H7 (cell line): ENCODE results near the gene TM4SF5. TPM values are rescaled to one million over a fixed set of nuclear protein-coding genes. Genes with fewer than 3 reads are reported as not detected.

Experiments
- DNase-seq: peaks from one replicate; pipeline ENCODE4 v3.0.0; 2012
- H3K27me3 ChIP-seq: 2 replicates; pipeline ENCODE4 v1.6.0; 2011; ENCODE audit warnings: mild to moderate bottlenecking, low read length; ENCODE audit not compliant: control insufficient read depth, insufficient read depth
- H3K36me3 ChIP-seq: replicated peaks from 2 replicates; pipeline ENCODE4 v1.5.1; 2011; ENCODE audit warnings: low read length; ENCODE audit not compliant: control insufficient read depth, insufficient read depth
- H3K4me3 ChIP-seq: 2 replicates; pipeline ENCODE4 v1.5.1; 2011; ENCODE audit warnings: low read depth, mild to moderate bottlenecking, control low read depth, low read length, moderate library complexity; ENCODE audit not compliant: insufficient read depth
- total RNA-seq: library from RNA; depleted of rRNA; stranded (reverse); fragments of >200 nt; shearing (Covaris generic); gene quantifications from 2 replicates; pipeline ENCODE4 v1.2.3, GENCODE V29; 2014

The TM4SF5 gene
- total RNA-seq, 1 experiment from 2014 or later, result not detected

DNA sequence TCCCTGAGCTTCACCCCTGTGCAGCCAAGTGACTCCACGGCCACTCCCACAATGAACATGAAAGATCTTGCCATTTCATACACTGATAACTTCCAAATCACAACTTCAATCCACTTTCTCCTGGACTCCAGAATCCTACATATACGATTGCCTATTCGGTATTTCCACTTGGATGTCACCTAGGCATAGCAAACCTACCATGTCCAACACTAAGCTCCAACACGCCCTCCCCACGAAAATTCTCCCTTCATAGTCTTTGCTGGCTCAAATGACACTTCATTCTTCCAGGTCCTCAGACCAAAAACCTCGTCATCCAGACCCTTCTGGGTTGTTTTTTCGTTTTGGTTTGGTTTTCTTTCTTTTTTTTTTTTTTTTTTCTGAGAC lies 19.0 kb downstream of the TM4SF5 start:
- no peaks in the 10 kb centered on the region for H3K36me3 ChIP-seq
- no peak for DNase-seq
- peaks cover 31% of the 10 kb centered on the region for H3K27me3 ChIP-seq
- H3K4me3 ChIP-seq, result peak overlapping the region; percentile 69

- Histone ChIP-seq H3K36me3 (peaks cover 17% of the 10 kb centered on the region), H3K4me3 (no peak overlapping the region), H3K27me3 (peaks cover 9% of the 10 kb centered on the region)
These were observed 23.5 kb downstream of the TM4SF5 start for GRCh38 chr17:4795168-4795567.

DNA sequence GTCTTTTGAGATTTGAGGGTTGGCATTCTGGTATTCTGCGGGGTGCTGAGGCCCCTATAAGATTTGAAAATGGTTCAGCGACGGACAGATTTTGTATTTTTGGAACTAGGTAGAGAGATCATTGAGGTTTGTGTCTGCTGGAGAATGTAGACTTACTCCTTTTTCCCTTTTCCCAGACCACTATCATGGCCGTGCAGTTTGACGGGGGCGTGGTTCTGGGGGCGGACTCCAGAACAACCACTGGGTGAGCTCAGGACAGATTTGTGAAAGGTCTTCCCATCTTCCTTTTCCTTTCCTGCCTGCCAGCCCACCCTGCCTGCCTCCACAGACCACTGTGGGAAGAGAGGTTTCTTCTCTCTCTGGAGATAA lies 24.9 kb downstream of the TM4SF5 start:
- Histone ChIP-seq H3K27me3 (no peaks in the 10 kb centered on the region; the same call in 1 of the 2 replicates), H3K36me3 (peaks cover 17% of the 10 kb centered on the region), H3K4me3 (peak overlapping the region; percentile 65)
- DNase-seq, result peak; percentile 84

More at GRCh38 chr17:4795168-4795567, 23.5 kb downstream of the TM4SF5 start:
- DNase-seq, result no peak

- no peak overlapping the region for H3K4me3 ChIP-seq
- H3K27me3 ChIP-seq, result no peaks in the 10 kb centered on the region
- no peak for DNase-seq
- H3K36me3 ChIP-seq, result peaks cover 17% of the 10 kb centered on the region
These were observed 28.9 kb downstream of the TM4SF5 start for GRCh38 chr17:4800462-4801196.

- H3K4me3 ChIP-seq, result no peak within 1 kb of the TSS
- DNase-seq, result peak; percentile 28
- H3K27me3 ChIP-seq, result no peaks in the 10 kb centered on the region
- peaks cover 16% of the 10 kb centered on the region for H3K36me3 ChIP-seq
These were observed 30.5 kb downstream of the TM4SF5 start, which contains the start of gene C17orf114 for GRCh38 chr17:4802228-4802627. TSS of gene C17orf114 (minus strand) at chr17:4802328.

DNA sequence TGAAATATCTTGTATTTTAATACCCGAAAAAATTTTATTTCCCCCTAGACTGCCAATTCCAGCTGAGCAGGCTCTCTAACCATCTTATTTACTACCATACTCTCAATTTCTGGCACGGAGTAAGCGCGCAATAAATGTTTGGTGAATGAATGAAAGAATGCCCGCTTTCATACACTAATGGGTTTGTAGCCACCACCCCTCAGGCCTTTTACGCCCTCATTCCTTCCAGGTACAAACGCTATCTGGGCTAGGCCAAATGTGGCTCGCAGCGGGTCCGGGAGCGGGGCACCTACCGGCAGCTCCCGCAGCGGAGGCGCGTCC lies 34.7 kb downstream of the TM4SF5 start:
- Histone ChIP-seq H3K27me3 (no peaks in the 10 kb centered on the region), H3K36me3 (peaks cover 11% of the 10 kb centered on the region), H3K4me3 (peak overlapping the region; percentile 57)
- DNase-seq, result no peak

DNA sequence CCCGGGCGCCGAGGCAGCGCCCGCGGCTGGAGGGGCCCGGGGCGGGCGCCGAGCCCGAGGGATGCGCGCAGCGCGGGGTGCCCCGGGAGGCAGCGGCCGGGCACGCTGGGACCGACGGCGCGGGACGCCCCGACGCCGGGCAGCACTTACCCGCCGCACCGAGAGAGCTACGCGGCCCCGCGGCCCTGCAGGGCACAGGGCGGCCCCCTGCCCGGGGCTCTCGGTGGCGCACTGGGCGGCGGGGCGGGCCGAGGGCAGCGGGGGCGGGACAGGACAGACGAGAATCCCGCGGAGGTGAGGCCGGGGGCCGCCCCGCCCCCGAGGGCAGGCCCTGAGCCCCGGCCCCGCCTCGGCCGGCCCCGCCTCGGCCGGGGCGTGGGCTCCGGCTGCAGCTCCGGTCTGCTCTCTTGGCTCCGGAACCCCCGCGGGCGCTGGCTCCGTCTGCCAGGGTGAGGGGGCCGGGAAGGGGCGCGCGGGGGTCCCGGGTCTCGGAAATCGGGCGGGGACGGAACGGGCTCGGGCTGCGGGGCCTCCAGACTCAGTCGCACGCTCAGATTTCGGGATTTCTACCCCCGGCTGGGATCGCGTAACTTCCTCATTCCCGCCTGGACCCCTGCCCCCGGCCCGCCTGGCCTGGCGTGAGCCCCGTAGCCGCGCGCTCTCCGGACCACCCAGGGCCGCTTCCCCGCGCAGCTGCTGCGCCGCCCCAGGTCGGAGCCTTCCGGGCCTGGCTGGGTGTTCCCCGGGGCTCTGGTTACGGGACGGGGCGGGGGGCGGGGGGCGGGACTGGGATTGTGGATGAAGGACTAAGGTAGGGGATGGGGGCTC lies 35.3 kb downstream of the TM4SF5 start, which contains the start of gene PLD2:
TSS of gene PLD2 (plus strand) at position 376 of the 828 bp plus-strand sequence. CDS start 621 bp downstream, outside the sequence.
- H3K36me3 ChIP-seq, result peaks cover 11% of the 10 kb centered on the region
- peak within 1 kb of the TSS; percentile 84 for H3K4me3 ChIP-seq
- peak; percentile 100 for DNase-seq
- no peaks in the 10 kb centered on the region for H3K27me3 ChIP-seq

DNA sequence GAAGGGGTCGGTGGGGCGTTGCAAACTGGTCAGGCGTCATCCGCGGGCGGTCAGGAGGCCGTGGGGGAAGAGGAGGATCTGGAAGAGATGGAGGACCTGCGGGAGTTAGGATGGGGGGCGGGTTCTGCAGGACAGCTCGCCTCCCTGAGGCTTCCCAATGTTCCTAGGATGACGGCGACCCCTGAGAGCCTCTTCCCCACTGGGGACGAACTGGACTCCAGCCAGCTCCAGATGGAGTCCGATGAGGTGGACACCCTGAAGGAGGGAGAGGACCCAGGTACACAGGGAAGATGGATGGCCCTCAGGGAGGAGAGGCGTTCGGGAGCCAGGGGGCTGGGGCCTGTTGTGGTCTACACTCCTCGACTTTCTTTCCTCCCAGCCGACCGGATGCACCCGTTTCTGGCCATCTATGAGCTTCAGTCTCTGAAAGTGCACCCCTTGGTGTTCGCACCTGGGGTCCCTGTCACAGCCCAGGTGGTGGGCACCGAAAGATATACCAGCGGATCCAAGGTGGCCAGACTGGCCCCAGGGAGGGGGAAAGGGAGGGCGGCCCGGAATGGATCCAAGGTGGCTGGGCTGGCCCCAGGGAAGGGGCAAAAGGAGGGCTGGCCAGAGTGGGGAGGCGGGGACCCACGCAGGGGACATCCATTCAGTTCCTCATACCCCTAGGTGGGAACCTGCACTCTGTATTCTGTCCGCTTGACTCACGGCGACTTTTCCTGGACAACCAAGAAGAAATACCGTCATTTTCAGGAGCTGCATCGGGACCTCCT lies 36.1 kb downstream of the TM4SF5 start:
- no peaks in the 10 kb centered on the region for H3K27me3 ChIP-seq
- H3K36me3 ChIP-seq, result peaks cover 11% of the 10 kb centered on the region
- peak overlapping the region; percentile 84 for H3K4me3 ChIP-seq
- peak; percentile 76 for DNase-seq

GRCh38 chr17:4808378-4808767 lies 36.7 kb downstream of the TM4SF5 start:
- H3K27me3 ChIP-seq, result no peaks in the 10 kb centered on the region
- H3K36me3 ChIP-seq, result peaks cover 11% of the 10 kb centered on the region
- H3K4me3 ChIP-seq, result no peak overlapping the region
- peak; percentile 61 for DNase-seq

- Histone ChIP-seq H3K36me3 (peaks cover 16% of the 10 kb centered on the region), H3K4me3 (no peak overlapping the region), H3K27me3 (no peaks in the 10 kb centered on the region)
- no peak for DNase-seq
These were observed 39.1 kb downstream of the TM4SF5 start for GRCh38 chr17:4810696-4811290.

DNA sequence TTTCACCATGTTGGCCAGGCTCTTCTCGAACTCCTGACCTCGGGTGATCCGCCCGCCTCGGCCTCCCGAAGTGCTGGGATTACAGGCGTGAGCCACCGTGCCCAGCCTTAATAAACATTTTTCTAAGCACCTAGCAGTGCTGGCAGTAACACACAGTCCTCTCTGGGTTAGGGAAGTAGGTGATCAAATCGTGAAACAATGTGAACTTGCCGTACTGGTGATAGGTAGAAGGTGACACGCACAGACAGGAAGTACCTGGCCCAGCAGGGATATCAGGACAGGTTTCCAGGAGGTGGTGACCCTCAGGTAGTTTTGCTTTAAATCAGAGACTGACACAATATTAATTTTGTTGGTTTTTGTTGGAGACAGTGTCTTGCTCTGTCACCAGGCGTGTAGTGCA lies 39.8 kb downstream of the TM4SF5 start:
- Histone ChIP-seq H3K4me3 (no peak overlapping the region), H3K36me3 (peaks cover 19% of the 10 kb centered on the region), H3K27me3 (no peaks in the 10 kb centered on the region)
- no peak for DNase-seq

DNA sequence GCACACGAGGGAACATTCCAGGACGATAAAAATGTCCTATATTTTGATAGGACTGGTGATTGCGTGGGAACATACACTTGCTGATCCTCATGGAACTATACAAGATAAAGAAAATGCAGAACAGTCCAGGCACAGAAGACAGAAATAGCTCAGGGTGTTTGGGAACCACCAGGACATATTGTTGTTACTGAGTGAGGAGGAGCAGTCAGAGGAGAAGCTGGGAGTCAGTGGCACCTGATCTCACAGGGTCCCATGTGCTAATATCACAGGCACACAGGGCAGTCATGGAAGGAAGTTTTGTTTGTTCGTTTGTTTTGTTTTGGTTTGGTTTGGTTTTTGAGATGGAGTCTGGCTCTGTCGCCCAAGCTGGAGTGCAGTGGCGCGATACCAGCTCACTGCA lies 41.0 kb downstream of the TM4SF5 start:
- Histone ChIP-seq H3K4me3 (no peak overlapping the region), H3K36me3 (peaks cover 19% of the 10 kb centered on the region), H3K27me3 (no peaks in the 10 kb centered on the region)
- no peak for DNase-seq

DNA sequence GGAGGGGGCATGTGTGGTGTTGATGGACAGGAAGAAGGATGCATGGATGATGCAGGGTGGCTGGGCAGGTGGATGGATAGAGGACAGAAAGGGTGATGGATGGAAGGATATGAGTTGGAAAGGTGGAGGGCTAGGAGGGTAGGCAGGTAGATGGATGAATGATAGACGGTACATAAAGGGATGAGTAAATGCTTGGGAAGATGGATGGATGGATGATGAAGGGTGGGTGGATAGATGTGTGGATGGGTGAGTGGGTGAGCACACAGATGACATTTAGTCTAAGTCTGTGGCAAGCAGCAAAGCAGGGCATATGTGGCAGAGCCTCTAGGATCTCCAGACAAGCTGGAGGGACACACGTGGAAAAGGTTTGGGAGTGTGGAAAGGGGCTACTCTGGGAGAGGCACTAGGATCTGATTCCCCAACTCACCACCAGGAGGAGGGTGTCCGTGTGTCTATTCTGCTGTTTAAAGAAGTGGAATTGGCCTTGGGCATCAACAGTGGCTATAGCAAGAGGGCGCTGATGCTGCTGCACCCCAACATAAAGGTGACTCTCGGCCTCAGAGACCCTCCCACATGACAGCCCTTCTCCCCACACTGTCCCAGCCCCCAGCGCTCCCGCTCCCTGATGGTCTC lies 43.5 kb downstream of the TM4SF5 start:
- peaks cover 10% of the 10 kb centered on the region for H3K36me3 ChIP-seq
- DNase-seq, result peak; percentile 67
- no peaks in the 10 kb centered on the region for H3K27me3 ChIP-seq
- no peak overlapping the region for H3K4me3 ChIP-seq

DNA sequence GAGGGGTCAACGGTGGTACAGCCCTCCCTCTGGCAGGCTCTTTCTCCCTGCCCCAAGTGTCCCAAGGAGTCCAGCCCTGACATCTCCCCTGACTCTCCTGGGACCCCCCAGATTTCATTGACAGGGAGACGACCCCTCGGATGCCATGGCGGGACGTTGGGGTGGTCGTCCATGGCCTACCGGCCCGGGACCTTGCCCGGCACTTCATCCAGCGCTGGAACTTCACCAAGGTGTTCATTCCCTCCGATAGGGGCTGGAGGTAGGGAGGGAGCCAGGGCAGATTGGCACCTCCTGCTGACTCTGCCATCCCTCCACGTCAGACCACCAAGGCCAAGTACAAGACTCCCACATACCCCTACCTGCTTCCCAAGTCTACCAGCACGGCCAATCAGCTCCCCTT lies 45.1 kb downstream of the TM4SF5 start:
- H3K27me3 ChIP-seq, result no peaks in the 10 kb centered on the region
- no peak for DNase-seq
- H3K36me3 ChIP-seq, result peaks cover 9% of the 10 kb centered on the region
- no peak overlapping the region for H3K4me3 ChIP-seq
